HG03354 (cell line): ENCODE measurements around the gene CACNG1.
"Not testable (repeated sequence)": the region's sequence is repeated elsewhere in the genome, so short reads cannot be mapped to it uniquely, and the experiment has no call there.

Experiments
- ATAC-seq: cut with Tn5 transposase; IDR thresholded peaks from one replicate; pipeline ENCODE4 v1.9.1; 2021; ENCODE audit warnings: mild to moderate bottlenecking; ENCODE audit not compliant: unreplicated experiment, poor library complexity, severe bottlenecking

The CACNG1 gene

DNA sequence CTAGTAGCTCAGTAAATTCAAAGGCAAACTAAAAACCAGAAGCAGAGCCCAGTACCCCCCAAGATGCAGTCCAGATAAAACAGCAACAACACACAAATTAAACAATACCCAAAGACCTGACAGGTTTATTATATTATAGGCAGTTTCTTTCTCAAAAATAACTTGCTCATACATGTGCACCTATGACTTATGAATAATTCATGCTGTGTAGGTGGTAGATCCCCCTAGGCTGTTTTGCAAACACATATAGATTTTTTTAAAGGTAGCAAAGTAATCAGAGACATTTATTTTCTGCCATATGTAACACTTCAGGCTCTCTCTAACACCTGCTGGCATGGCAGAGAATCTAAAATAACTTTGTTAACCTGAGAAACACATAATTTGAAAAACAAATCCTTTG, 27.2 kb downstream of the CACNG1 start:
- ATAC-seq: no peak

DNA sequence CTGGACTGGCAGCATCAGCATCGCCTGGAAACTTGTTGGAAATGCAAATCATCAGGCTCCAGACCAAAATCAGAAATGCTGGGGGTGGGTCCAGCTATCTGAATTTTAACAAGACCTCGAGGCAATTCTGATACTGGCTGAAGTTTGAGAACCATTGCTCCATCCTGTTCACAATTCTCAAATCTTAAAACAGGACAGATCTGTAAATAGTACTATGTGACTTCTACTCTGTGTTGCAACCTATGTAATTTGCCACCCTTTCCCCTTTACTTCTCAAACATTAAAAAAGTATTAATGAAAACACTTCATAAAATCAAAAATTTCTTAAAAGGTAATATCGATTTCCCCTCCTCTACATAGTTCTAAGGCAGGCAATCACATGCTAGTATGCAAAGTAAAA, 28.5 kb downstream of the CACNG1 start:
- no peak for ATAC-seq

DNA sequence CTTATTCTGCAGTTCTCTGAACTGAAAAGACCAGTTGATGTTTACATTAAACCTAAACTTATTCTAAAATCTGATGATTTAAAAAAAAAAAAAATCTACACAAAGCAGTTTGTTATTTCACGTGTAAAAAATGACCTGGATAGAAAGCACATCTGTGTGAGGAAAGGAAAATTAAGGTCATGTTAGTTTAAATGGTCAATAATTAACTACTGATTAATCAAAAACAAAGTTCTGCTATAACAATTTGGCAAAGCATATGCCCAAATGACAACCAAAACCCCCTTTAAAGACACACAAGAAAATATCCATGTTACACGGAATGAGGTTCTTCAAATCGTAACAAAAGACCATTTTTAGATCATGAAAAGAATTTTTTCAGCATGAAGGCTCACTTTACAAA, 30.4 kb downstream of the CACNG1 start:
- ATAC-seq: no peak

DNA sequence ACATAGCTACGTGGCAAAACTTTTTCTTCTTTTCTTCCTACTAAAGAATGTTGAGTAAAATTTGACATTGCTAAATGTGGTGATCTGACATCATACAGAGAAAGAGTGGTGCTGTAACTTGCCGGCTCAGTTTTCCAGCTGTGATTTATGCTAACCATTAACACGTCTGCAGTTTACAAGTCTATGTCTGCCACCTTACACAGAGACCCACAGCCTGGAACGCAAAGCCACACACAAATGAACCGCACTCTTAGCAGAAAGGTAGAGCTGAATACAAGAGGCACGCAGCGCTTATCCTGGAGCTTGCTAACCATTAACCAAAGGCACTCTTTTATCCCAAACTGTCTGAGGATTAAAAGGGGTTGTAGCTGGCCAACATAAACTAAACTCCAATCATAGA, 31.9 kb downstream of the CACNG1 start:
- no peak for ATAC-seq

DNA sequence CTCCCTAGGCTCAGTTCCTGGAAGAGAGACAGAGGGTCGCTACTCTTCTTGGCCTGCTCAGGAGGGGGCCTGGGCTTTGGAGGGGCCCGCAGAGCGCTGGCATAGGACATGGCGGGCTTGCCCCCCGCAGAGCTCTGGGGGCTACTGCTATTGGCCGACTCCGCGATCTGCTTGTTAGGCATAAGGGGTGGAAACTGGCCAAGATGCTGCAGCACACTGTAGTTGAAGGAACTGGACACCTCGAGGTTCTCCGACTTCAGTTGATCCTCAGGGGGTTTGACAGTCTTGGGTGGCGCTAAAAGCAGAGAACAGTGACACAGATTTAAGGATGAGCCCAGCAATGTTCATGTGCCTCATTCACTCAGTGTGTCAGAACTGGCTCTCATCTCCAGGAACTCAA, 33.9 kb downstream of the CACNG1 start:
- ATAC-seq: no peak

DNA sequence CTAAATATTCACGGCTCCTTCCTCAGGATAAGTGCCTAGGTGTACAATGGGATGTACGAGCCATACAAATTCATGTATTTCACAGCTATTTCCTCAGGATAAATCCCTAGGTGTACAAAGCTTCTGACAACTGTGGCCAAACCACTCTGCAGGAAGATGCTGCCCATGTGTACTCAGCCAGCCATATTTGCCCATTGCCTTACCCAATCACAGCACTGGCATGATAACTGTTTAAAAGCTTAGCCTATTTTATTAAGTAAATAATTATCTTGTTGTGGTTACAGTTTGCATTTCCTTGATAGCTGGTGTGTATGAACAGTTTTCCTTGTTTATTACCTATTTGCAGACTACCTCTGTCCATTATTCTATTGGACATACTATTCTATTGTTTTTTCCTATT, 35.1 kb downstream of the CACNG1 start:
- ATAC-seq: no peak

DNA sequence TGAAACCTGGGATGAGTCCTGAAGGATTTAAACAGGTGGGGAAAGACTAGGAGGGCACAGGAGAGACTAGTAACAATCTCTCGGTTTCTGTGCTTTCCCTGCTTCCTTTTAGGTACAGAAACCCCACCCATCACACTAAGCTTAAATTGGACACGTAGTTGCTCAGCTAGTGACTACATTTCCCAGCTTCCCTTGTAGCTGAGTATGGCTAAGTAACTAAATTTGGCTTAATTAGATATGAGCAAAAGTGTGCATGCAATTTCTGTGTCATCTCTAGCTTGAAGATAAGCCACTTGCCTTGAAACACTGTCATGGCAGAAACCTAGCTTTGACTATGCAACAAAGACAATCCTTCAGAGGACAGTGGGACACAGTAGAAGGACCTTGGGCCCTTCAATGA, 36.5 kb downstream of the CACNG1 start:
- ATAC-seq: no peak

DNA sequence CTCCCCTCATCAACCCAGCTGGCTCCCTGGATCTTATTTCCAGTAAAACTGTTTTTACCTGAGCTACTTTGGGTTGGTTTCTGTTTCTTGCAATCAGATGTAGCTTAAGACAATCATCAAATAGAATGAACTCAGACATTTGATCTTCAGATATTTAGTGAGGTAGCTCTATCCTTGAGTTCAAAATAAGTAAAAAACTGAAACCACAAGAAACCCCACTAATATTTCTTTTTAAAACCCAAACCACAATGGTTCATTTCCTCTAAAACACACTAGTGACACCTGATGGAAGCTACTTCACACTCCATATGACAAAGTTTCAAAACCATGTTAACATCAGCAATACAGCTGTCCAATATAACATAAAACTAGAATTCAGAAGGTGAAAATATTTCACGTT, 37.8 kb downstream of the CACNG1 start:
- ATAC-seq: peak; percentile 80

DNA sequence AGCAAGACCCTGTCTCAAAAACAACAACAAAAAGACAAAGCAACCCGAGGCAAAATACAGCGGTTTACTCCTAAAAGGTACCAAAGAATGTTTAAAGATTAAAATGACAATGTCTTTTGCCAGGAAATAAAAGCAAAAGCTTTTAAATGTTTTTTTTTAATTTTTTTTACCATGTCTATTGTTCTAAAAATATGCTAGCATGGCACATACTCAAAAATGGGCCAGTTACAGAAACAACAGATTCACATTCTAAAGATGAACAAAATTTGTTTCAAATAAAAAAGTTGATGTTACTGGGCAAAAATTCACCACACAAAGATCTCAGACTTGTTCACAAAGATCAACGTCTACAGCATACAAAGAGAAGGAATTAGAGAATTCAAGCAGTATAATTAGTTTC, 41.1 kb downstream of the CACNG1 start:
- ATAC-seq: no peak

DNA sequence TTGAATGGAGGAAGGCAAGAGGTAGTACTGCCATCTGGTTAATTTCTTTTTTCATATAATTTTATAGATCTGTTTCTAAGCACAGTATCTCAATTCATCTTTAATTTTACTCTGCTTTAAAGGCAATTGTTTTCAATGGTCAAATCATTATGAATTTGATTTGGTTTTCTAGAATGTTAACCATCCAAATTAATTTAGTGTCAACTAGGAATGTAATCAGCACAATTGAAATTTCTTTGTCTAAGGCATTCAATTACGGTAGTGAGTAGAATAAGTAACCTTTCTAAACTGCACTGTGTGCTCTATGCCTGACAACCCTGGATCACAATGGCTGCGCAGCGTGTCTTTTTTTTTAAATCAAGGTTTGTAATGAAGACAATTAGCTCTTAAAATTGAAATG, 44.3 kb downstream of the CACNG1 start:
- no peak for ATAC-seq

DNA sequence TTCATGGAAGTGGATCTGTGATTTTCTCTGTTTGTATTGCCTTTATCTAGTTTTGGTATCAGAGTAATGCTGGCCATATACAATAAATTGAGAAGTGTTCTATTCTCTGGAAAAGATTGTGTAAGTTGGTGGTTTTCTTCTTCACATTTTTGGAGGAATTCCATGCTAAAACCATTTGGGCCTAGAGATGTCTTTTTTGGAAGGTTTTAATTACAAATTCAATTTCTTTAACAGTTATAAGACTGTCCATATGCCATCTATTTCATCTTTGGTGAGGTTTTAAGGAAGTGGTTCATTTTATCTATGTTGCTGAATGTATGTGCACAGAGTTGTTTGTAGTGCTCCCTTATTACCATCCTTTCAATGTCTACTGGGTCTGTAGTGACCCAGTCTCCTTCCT, 46.0 kb downstream of the CACNG1 start:
- no peak for ATAC-seq

DNA sequence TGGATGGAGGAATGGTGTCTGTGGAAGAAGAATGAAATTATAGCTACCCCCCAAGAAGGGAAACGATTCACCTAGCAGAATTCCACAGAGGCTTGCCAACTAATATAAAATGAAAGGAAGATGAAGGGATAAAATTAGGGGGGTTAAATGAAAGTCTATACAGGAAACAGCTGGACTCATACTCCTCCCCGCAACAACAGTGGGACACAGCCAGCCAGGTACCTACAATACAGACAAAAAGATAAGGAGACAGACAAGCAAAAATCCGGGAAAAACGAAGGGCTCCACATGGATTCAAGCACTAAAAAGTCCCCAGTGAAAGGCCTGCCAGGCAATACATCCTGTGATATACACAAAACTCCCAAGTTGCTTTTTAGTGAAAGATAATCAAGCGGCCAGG, 47.9 kb downstream of the CACNG1 start:
- no peak for ATAC-seq

DNA sequence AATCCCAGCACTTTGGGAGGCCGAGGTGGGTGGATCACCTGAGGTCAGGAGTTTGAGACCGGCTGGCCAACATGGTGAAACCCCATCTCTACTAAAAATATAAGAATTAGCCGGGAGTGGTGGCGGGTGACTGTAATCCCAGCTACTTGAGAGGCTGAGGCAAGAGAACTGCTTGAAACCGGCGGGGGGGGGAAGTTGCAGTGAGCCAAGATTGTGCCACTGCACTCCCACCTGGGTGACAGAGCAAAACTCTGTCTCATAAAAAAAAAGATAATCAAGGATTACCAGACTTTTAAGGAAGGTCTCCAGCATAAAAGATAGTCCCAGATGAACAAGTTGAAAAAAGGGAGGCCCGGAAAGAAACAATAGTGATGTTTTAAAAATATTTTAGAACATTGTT, 48.4 kb downstream of the CACNG1 start:
- not testable (repeated sequence) for ATAC-seq

DNA sequence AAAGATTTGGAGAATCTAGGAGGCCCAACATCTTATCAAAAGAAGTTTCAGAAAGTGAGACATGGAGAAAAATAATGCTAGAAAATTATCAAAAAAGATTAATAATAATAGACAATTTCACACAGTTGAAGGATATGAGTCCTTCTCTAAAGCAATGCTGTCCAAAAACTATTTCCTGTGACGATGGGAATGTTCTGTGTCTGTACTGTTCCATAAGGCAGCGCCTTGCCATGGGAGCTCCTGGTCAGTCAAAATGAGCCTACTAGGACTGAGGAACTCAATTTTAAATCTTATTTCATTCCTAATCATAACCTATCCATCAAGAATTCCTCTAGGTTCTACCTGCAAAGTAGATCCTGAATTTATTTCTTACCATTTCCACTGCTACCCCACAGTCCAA, 49.0 kb downstream of the CACNG1 start:
- ATAC-seq: no peak

DNA sequence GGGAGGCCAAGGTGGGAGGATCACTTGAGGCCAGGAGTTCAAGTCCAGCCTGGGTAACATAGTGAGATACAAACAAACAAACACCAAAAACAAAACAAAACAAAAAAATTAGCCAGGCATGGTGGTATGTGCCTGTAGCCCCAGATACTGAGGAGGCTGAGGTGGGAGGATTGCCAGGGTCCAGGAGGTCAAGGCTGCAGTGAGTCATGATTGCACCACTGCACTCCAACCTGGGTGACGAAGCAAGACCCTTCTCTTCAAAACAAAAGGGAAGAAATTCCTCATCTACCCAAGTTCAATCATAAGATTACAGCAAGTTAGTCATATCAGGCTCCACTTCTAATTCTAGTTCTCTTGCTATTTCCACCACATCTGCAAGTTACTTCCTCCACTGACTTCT, 50.9 kb downstream of the CACNG1 start:
- ATAC-seq: not testable (repeated sequence)

DNA sequence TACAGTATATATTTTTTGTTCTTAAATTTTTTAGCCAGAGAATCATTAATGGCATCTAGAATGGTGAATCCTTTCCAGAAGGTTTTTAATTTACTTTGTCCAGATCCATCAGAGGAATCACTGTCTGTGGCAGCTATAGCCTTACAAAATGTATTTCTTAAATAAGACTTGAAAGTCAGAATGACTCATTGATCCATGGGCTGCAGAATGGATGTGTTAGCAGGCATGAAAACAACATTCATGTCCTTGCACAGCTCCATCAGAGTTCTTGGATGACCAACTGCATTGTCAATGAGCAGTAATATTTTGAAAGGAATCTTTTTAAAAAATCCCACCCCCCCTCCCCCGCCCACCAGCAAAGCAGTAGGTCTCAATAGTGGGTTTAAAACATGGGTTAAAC, 51.4 kb downstream of the CACNG1 start:
- no peak for ATAC-seq

DNA sequence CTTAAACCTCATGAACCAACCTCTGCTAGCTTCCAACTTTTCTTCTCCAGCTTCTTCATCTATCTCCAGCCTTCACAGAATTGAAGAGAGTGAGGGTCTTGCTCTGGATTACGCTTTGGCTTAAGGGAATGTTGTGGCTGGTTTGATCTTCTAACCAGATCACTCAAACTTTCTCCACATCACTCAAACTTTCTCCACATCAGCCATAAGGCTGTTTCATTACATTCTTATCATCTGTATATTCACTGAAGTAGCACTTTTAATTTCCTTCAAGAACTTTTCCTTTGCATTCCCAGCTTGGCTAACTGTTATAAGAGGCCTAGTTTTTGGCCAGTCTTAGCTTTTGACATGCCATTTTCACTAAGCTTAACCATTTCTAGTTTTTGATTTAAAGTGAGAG, 52.3 kb downstream of the CACNG1 start:
- no peak for ATAC-seq

DNA sequence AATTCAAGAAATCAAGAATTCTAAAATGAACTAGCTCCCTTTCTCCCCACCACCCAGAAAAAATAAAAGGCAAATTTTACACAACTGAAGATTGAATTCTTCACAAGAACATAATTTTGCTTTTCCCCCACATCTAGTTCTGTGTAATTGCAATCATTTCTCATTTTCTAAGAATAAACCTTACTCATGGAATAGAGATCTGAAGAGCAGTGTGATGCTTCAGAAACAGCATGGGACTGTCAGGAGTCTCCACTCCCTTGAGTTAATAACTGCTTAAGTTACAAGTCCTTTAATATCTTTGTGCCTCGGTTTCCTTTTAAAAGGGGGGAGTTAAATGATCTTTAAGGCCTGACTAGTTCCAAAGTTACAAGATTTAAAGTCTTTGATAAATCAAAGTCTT, 53.7 kb downstream of the CACNG1 start:
- ATAC-seq: no peak

DNA sequence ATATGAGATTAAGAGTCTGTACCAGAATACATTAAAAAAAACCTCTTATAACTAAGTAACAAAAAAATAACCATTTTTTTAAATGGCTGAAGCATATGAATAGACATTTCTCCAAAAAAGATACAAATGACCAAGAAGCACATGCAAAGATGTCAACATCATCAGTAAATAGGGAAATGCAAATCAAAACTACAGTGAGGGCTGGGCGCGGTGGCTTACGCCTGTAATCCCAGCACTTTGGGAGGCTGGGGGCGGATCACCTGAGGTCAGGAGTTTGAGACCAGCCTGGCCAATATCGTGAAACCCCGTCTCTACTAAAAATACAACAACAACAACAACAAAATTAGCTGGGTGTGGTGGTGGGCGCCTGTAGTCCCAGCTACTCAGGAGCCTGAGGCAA, 60.3 kb downstream of the CACNG1 start:
- ATAC-seq: not testable (repeated sequence)

DNA sequence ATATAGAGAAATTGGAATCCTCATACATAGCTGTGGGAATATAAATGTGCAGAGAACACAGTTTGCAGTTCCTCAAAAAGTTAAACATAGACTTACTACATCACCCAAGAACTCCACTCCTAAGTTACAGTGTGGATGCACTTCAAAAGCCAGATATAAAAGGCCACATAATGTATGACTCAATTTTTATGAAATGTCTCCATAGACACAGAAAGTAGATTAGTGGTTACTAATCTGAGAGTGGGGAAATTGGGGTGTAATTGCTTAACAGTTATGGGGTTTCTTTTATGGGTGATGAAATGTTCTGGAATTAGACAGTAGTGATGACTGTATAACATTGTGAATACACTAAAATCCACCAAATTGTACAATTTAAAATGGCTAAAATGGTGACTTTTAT, 60.9 kb downstream of the CACNG1 start:
- no peak for ATAC-seq
